NCI-H446 (cell line): ENCODE measurements around the gene LRRC49.
"Not testable (repeated sequence)": the region's sequence is repeated elsewhere in the genome, so short reads cannot be mapped to it uniquely, and the experiment has no call there.

ENCODE experiments used
- DNase-seq, 2 experiments: peaks; one replicate each; lab custom pipeline; 2025; lab: John Stamatoyannopoulos, UW

Gene LRRC49

GRCh38 chr15:70923311-70924080 is 30.9 kb downstream of the LRRC49 start:
- no peak for DNase-seq

- DNase-seq, result not testable (repeated sequence)
Measured at GRCh38 chr15:70926914-70927313, 34.3 kb downstream of the LRRC49 start.

GRCh38 chr15:70931821-70932220 is 39.2 kb downstream of the LRRC49 start:
- no peak for DNase-seq

- DNase-seq, result no peak
Measured at GRCh38 chr15:70932397-70932796, 39.8 kb downstream of the LRRC49 start.

GRCh38 chr15:70933411-70933810 is 40.8 kb downstream of the LRRC49 start:
- DNase-seq, result no peak

- no peak for DNase-seq
Measured at GRCh38 chr15:70935631-70936030, 43.0 kb downstream of the LRRC49 start.

GRCh38 chr15:70936326-70936725 is 43.7 kb downstream of the LRRC49 start:
- peak in 1 of 2 experiments; percentile 23 for DNase-seq

- DNase-seq, result peak in 1 of 2 experiments; percentile 41
Measured at GRCh38 chr15:70943285-70943684, 50.7 kb downstream of the LRRC49 start.

GRCh38 chr15:70947351-70948335 is 55.0 kb downstream of the LRRC49 start:
- no peak for DNase-seq

GRCh38 chr15:70950953-70951352 is 58.3 kb downstream of the LRRC49 start:
- DNase-seq, result no peak

- no peak for DNase-seq
Measured at GRCh38 chr15:70954171-70954570, 61.5 kb downstream of the LRRC49 start.

- DNase-seq, result no peak
Measured at GRCh38 chr15:70954733-70955132, 62.1 kb downstream of the LRRC49 start.

GRCh38 chr15:70955151-70955550 is 62.5 kb downstream of the LRRC49 start:
- no peak for DNase-seq

- DNase-seq, result no peak
Measured at GRCh38 chr15:70956201-70956995, 63.8 kb downstream of the LRRC49 start.

- no peak for DNase-seq
Measured at GRCh38 chr15:70962084-70962483, 69.5 kb downstream of the LRRC49 start.

GRCh38 chr15:70963199-70963598 is 70.6 kb downstream of the LRRC49 start:
- no peak for DNase-seq

- no peak for DNase-seq
Measured at GRCh38 chr15:70964058-70964457, 71.4 kb downstream of the LRRC49 start.

- DNase-seq, result no peak
Measured at GRCh38 chr15:70964686-70965085, 72.1 kb downstream of the LRRC49 start.

GRCh38 chr15:70967646-70968045 is 75.0 kb downstream of the LRRC49 start:
- no peak for DNase-seq

- DNase-seq, result peak in 1 of 2 experiments; percentile 8
Measured at GRCh38 chr15:70974004-70974832, 81.6 kb downstream of the LRRC49 start.

- no peak for DNase-seq
Measured at GRCh38 chr15:70976851-70977250, 84.2 kb downstream of the LRRC49 start.
